Measurements from ENCODE around the gene SHISA5.

The SHISA5 gene

DNA sequence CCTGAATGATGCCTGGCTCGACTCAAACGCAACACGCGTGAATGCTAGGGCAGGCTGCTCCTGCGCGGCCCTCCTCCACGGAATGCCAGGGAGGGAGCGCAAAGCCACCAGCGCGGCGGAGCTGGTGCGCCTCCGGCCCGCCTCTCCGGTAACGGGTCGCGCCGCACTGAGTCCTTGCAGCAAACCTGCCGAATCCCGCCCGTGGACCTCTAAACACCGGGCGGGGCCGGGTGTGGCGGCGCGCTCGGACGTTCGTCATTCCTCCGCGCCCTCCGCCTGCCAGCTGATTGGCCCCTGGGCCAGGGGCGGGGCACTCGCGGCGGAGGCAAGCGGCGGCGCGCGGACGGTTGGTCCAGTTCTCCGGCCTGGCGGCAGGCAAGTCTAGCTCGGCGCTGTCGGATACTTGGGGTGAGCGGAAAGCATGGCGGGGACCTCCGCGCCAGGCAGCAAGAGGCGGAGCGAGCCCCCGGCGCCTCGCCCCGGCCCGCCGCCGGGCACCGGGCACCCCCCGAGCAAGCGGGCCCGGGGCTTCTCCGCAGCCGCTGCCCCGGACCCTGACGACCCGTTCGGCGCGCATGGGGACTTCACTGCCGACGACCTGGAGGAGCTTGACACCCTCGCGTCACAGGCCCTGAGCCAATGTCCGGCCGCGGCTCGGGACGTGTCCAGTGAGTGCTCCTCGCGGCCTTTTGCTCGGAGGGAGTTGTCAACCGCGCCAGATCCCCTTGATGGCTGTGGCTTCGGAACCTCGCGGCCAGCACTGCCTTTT lies 57.4 kb downstream of the SHISA5 start, which contains the start of gene ATRIP:
TSS of gene ATRIP (plus strand) at position 313 of the 769 bp plus-strand sequence. CDS start at position 422, 109 bp downstream.
- DNase-seq: peak; percentile 86

DNA sequence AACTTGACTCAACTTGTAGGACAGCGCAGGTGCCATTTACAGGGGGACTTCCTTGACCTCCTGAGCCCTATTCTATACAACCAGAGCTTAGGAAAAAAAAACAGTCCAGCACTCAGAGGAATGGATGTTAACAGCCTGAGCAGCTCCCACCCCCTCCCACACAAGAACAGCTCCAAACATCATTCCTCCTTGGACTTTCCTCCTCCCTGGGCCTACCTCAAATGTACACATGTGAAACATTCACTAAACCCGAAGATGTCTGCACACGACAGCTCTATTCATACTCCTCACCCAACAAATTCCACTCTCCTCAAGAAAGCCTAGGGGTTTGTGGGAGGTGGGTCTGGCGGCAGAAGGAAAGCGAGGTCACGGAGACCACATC lies 57.9 kb downstream of the SHISA5 start:
- DNase-seq: no peak

DNA sequence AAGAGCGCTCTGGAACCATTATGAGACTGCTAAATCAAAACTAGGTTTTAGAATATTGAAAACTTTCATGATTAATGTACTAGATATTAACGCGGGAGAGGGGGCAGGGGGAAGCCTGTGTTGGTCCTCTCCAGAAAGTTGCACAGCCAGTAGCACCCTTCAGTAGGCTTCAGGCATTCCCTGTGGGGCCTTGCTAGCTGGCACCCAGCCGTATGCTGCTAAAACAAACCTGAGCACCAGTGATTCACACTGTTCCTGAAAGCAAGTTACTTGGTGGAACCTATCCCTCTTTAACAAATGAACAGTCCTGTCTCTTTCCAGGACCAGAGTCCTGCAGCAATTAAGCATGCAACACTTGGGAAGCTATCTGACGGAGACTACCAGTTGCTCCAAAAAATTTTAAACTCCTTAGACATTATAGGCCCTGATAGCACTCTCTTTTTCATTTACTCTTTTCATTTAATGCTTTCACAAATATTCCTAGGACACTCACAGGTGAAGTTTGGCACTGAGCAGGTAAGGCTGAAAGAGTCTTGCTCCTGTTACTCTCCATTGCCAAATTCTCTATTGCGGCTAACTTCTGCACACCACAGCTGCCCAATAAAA lies 58.6 kb downstream of the SHISA5 start:
- DNase-seq: no peak

DNA sequence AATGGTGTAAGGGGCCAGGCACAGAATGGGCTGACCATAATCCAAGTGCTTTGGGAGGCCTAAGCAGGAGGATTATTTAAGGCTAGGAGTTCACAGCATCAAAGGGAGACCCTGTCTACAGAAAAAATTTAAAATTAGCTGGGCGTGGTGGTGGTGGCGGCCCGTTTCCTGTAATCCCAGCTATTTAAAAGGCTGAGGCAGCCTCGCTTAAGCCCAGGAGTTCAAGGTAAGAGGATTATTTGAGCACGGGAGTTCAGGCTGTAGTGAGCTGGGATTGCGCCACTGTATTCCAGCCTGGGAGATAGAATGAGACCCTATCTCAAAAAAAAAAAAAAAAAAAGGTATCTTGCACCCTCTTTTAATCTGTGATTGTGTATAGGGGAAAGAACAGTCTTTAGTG lies 62.0 kb downstream of the SHISA5 start:
- no peak for DNase-seq

DNA sequence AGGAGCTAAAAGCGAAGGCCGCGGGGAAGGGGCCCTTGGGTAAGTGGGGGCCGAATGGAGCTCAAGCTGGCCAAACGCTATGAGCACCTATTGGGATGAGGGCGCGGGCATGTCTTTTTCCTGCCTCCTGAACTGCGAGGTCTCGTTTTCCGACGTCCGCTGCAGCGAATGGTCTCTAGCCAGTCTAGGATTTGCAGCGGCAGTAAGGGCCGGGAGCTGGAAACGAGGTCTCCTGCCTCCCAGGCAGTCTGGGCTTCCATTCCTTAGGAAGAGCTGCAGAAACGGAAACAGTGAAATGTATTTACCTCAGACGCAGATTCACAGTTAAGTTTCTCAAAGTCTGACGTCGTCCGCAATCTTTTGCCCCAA lies 63.4 kb downstream of the SHISA5 start:
- no peak for DNase-seq

DNA sequence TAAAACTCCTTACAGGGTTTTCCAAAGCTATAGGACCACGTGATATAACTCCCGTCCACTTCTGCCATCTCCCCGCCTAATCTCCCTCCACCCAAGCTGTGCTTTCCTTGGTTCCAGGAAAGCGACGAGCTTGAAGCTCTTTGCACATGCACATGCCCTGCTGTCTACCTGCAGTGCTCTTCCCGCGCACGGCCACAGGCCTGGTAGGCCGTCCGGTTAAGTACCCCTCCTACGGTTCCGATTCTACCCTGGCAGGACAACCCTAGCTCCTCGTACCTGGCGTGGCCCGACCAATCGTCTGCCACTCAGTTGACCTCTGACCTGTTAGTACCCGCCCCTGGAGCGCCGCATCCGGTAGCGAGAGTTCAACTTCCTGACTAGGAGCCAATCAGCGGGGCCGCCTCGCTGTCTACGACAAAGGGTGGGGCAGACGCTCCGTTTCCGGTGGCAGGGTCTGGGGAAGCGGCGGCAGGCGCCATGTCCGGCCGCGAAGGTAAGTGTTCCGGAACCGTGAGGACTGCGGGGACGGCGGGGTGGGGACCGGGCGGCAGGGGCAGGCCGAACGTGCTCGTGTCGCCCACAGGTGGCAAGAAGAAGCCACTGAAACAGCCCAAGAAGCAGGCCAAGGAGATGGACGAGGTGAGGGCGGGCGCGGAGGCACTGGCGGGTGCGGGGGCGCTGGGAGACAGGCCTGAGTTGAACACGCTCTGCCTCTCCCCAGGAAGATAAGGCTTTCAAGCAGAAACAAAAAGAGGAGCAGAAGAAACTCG lies 64.0 kb downstream of the SHISA5 start, which contains the start of the genes CCDC51 and TMA7:
TSS of gene CCDC51 (minus strand) at position 300 of the 770 bp plus-strand sequence. CDS start 4,991 bp downstream, outside the sequence.
TSS of gene TMA7 (plus strand) at position 438 of the 770 bp plus-strand sequence. CDS start at position 478, 40 bp downstream.
- peak; percentile 98 for DNase-seq

DNA sequence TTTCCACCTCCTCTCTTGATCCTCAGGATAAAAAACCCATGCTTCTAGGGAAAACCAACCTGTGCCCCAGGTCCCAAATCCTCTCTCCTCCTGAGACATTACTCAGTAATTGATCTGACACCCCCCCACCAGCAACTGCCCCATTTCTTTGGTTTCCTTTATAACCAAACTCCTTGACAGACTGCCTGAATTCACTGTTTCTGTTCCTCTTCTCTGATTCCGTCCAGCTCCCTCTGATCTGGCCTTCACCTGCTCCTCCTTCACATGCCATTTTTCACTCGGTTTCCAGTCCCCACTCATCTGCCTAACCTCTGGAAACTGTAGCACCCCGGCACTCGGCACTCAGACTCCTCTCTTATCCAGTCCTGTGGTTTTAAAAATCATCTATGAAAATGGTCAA lies 66.2 kb downstream of the SHISA5 start:
- no peak for DNase-seq

DNA sequence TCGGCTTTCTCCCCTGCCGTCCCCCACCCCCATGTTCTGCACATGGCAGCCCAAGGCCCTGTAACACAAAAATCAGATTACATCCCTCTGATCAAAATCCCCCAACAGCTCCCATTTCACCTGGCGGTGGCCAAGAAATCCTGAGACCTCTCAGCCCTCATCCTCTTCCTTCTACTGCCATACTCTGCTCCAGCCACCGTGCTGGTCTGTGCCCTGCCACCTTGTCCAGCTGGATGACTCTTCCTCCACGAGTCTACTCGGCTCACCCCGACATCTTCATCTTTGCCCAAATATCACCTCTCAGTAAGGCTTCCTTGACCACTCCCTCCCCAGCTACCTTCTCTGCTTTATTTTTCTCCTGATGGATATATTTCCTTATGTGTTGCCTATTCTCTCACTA lies 67.1 kb downstream of the SHISA5 start:
- DNase-seq: no peak

DNA sequence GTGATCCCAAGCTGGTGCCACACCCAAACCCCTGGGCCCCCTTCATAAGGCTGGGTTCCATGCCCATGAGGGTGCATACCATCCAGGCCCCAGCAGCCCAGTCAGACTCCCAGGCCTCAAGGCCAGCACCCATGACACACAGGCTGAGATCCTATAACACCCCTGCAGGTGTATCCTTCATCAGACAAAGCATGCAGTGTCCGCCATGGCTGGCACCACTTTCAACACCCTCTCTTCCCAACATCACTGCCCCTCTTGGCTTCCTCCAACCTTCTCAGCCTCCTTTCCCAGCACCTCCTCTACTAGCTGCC lies 67.5 kb downstream of the SHISA5 start:
- DNase-seq: no peak

DNA sequence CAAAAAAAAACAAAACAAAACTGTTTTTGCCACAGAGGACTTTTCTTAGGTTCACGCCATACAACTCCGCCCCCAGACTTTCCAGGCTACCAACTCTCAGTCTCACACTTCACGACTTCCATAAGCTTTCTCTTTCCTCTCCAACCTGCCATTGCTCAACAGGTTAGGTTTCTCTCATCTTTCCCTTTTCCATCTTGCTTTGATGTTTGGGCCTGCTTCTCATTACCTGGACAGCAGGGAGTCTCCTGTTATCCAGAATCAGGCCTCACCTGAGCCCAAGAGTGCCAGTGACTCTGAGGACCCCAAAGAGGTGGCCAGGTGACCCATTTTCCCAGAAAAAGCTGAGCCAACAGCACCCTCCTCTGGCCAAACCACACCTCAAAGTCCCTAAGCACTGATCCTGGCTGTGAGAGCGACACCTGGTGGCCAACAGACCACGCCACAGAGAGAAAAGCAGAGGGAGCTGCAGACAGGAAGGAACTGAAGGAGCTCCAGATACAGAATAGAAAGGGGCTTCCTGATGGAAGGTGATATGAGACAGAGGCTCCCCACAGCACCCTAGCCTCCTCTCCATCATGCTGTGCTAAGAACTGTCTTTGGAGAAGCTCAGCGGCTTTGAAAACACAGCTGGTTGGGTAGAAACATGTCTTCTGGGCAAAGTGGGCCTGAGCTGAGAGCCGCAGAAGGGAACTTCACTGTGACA lies 68.0 kb downstream of the SHISA5 start:
- peak; percentile 89 for DNase-seq

DNA sequence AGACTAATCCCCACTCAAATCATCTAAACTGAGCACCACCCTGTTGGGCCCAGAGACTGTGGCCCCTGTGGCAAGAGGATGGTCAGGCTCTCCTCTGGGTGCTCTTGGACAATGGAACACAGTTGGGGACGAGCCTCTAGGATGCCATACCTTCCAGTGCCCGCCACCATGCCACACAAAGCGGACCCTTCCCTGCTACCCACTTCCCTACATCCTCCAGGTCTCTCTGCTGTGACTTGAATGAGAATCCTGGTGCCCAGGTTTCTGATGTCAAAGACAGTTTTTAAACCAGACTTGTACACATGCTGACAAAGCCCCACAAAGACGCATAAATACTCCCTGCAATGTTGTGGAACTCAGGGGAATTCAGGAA lies 68.8 kb downstream of the SHISA5 start:
- no peak for DNase-seq

DNA sequence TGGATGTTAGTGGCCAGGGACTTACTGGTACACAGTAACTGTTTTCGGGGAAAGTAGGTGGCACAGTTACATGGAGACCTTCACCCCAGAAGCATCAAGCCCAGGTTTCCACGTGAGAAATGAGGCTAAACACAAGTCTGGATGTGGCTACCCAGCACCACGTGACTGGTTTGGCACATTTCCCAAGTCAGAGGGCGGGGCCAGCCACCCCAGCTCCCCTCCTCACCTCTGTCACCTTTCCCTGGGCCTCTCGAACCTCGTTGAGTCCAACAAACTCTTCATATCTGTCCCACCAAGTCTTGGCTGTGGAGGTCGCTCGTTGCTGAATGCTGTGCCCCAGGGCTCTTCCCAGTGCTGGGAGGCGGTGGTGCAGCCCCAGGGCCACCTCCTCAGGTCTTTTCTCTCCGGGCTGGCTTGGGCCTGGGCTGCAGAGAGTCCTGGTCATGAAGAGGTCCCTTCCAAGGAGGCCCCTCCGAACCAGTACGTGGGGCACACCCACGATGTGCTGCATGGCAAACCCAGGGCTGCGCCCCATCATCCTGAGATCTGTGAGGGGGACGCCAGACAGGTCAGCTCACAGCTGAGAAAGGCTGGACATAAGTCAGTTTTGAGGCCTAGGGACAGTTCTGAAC lies 69.3 kb downstream of the SHISA5 start:
- DNase-seq: no peak

DNA sequence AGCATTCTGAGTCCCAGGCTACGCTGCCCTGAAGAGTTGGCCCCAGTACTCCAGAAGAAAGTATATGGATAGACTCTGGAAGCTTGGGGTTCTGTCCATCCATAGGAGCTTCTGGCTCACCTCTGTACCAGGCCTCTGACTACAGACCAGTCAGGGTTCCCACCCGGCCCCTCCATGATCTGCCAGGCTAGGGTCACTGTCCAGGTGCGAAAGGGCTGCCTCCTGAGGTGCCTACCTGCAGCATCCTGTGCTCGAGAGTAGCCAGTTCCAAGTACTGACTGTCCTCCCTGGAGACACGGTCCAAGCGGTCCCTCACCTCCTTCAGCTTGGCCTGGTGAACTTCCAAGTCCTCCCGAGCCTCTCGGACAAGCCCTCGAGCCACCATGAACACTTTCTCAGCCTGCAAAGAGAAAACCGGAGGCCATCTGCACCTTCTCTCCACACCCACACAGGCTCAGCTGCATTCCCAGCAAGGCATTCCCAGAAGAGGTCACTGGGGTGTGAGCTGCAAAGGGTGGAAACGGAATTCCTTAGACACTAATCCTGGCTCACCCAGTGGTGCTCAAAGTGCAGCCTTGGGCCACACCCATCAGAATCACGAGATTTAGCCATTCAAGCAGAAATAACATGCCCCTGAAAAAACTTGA lies 70.4 kb downstream of the SHISA5 start:
- DNase-seq: no peak

DNA sequence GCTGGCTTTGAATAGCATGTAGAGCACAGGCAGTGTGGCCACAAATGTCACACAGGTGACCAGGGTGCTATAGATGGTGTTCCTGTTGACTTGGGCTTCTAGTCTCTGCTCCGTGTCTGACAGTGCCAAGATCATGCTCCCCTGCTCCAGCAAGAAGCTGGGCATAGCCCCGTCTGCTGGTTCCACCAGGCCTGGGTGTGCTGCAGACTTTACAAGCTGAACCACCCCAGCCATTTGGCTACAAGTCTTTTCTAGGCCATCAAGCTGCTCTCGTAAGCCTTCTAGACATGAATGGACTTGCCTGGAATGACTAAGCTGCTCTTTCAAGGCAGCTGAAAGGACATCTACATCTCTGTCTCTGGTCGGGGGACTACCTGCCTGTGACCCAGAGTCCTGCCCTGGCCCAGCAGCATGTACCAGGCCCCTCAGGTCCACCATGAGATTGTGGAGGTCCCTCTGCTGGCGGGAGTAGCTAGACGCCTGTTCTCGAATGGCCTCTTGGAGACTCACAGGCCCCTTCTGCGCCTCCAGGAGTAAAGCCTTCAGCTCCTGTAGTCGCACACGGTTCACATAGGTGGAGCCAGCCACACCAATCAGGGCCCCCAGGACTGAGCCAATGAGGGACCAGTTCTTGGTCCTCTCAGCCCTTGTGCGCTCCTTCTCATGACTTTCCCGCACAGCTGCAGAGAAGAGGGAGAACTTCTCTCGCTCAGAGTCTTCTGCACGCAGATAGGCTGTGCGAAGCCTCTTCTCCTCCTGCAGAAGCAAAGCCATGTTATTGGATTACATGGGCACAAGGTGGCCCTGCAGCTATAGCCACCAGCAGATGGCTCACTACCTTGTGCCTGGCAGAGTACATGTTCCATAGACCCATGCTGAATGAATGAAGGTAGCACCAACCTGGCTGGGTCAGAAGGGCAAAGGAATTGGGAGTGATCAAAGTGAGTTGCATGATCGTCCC lies 71.3 kb downstream of the SHISA5 start:
- no peak for DNase-seq

DNA sequence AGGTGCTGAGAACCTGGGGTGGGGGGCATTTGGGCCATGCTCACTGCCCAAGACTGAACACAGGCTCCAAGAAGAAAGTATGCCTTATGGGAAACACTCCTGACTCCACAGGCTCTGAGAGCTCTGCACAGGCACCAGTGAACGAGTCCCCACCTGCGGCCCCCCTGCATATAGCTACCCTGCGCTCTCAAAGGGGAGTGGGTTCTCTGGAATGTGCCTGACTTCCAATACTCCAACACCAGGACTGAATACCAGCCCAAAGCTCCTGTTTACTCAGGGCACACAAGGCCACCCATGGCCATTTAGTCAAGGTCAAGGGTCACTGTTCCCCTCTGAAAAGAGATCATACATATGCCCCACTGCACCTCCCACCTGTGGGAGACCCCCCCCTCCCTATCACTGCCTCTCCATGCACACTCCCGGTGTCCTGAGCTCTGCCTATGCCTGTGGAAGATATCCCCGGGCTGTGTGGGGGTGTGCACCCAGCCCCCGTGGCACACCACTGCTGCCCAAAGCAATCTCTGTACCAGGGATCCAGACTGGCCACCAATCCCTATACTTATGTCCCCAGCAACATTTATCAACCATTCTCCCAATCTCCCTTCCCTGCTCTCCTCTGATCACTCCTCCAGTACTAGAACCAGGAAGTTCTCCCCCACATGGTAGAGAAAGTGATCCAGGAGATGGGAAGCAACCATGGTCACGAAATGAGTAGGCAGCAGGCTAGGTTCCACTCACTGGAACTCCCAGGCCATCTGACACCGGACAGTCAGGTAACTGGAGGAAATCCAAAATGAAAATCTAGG lies 72.5 kb downstream of the SHISA5 start:
- DNase-seq: no peak

DNA sequence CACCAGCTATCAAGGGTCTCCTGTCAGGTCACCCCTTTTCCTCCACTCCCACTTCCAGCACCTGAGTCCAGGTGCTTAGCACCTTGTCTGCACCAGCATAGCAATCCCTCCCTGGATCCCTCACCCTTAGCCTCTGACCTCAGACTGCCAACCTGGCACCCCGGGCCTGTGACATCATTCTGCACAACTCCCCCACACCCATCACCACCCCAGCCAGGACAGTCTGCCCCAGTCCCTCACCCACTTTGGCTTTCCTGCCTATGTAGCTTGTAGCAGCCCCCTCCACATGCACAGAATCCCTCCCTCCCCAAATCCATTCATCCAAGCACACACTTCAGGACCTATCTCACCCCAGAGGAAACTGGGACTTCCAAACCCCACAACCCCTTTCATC lies 73.3 kb downstream of the SHISA5 start:
- no peak for DNase-seq

DNA sequence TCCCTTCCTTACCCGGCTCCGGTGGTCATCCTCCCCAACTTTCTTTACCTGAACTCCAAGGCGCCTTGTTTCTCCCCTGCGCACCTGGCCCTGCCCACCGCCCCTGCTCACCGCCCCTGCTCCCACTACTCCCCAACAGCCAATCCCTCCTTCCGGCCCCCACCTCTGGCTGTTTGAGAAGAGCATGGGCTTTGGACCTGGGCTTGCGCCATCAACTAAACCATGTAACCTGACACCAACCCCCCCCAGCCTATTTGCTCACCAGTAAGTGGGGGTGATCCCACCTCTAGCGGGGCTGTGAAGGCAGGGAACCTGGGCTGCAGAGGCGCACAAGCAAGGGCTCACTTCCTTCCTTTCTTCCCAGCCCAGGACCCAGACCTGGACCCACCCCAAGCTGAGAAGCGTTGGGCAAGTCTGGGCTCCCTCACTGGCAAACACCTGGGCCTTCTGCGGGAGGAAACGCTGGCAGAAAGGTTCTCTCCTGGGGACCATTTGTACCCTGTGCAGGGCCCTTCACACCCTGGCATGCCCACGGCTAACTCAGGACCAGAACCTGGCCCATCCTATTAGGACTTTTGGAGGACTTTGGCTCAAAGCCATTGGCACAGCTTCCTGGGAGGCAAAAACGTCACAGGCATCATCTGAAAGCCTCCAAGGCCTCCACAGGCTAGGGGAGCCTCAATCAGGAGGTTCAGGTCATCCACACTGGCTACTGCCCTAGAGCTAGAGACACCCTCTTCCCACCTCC lies 73.8 kb downstream of the SHISA5 start, which contains the start of gene PLXNB1:
TSS of gene PLXNB1 (minus strand) at position 127 of the 748 bp plus-strand sequence. CDS start 5,475 bp downstream, outside the sequence.
- DNase-seq: no peak

DNA sequence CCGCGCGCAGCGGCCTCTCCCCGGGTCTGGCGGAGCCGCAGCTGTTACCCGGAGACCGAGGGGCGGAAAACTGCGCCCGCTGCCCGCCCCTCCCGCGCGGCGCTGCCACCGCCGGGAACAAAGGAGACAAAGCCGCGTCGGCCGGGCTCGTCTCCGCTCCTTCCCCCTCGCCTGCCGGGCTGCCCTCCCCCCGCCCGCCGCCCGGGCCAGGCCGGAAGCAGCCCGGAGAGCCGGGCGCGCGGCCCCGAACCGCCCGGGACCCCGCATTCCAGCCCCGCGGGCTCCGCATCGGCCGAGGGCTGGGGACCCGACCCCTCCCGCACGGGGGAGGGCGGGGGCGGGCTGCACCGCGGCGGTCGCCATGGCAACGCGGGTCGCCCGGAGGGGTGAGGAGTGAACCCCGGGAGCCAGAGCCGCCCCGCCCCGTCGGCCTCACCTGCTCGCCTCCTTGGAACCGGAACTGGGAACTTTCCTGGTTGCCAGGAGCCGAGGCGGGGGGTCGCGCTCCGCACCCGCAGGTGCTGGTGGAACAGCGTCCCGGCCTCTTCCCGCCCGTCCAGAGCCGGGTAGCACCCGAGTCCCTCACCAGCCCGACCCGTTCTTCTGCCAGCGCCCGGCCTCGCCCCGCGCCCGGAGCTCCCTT lies 74.5 kb downstream of the SHISA5 start:
- peak; percentile 53 for DNase-seq
